WTC11 (cell line): ENCODE results near the gene IRS2.

Experiments
- CREM ChIP-seq: sonication (generic); formaldehyde crosslinking; IDR thresholded peaks from 2 replicates; pipeline ENCODE4 v1.8.1; 2022; ENCODE audit warnings: mild to moderate bottlenecking, missing genetic modification reagents, moderate library complexity
- GTF2I ChIP-seq: fragments of 250-450 bp; sonication (Bioruptor Pico); conservative IDR thresholded peaks from 2 replicates; pipeline ENCODE4 v1.4.0; 2021; ENCODE audit warnings: mild to moderate bottlenecking
- KAT7 ChIP-seq: sonication (generic); formaldehyde crosslinking; IDR thresholded peaks from 2 replicates; pipeline ENCODE4 v1.8.1; 2023; ENCODE audit warnings: missing genetic modification reagents, mild to moderate bottlenecking, borderline replicate concordance
- TF ChIP-seq, protein P1 (sequence below): fragments of 200-600 bp; IDR thresholded peaks from 2 replicates; pipeline ENCODE4 v1.8.0; 2022; ENCODE audit warnings: antibody characterized with exemption
- TF ChIP-seq, protein P2 (sequence below): sonication (generic); formaldehyde crosslinking; IDR thresholded peaks from 2 replicates; pipeline ENCODE4 v1.8.0; 2022; ENCODE audit warnings: mild to moderate bottlenecking, missing genetic modification reagents

DNA sequence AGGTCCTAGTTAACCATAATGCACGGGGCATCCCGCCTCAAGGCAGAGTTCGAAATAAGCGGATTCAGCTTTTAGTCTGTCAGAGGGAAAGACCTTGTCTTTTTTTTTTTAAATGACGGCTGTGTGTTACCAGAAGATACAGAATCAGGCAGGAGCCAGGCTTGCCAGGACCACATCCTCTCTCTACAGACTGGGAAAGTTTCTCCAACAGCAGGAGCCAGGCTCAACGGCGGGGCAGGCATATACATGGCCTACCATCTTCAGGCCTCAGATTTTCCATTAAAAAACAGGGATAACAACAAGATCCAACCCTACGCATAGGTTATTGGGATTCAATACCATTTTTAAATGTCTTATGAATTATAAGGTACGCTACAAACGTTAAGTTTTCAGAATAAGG, 17.8 kb downstream of the IRS2 start:
- TF ChIP-seq KAT7 (CRISPR knock-in tag): no peak
- TF ChIP-seq, protein P1, sequence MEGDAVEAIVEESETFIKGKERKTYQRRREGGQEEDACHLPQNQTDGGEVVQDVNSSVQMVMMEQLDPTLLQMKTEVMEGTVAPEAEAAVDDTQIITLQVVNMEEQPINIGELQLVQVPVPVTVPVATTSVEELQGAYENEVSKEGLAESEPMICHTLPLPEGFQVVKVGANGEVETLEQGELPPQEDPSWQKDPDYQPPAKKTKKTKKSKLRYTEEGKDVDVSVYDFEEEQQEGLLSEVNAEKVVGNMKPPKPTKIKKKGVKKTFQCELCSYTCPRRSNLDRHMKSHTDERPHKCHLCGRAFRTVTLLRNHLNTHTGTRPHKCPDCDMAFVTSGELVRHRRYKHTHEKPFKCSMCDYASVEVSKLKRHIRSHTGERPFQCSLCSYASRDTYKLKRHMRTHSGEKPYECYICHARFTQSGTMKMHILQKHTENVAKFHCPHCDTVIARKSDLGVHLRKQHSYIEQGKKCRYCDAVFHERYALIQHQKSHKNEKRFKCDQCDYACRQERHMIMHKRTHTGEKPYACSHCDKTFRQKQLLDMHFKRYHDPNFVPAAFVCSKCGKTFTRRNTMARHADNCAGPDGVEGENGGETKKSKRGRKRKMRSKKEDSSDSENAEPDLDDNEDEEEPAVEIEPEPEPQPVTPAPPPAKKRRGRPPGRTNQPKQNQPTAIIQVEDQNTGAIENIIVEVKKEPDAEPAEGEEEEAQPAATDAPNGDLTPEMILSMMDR: no peak
- TF ChIP-seq, protein P2, sequence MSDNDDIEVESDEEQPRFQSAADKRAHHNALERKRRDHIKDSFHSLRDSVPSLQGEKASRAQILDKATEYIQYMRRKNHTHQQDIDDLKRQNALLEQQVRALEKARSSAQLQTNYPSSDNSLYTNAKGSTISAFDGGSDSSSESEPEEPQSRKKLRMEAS (CRISPR knock-in tag): no peak
- no peak for TF ChIP-seq GTF2I
- TF ChIP-seq CREM (CRISPR knock-in tag): no peak
